ACC112 (cell line): ENCODE results near the gene BRINP2.

ENCODE experiments used
- H2AFZ ChIP-seq: fragments of 200-600 bp; sonication (generic); one replicate; pipeline ENCODE4 v1.6.0; 2017; ENCODE audit warnings: antibody characterized with exemption, low read length; ENCODE audit not compliant: unreplicated experiment
- H3K27ac ChIP-seq: fragments of 200-600 bp; sonication (generic); 2 replicates; pipeline ENCODE4 v1.5.1; 2014; ENCODE audit warnings: low read depth, mild to moderate bottlenecking, antibody characterized with exemption, low read length, moderate library complexity
- H3K27me3 ChIP-seq: fragments of 200-600 bp; sonication (generic); 2 replicates; pipeline ENCODE4 v1.6.1; 2014; ENCODE audit warnings: mild to moderate bottlenecking, antibody characterized with exemption, low read length, moderate library complexity, mixed read lengths; ENCODE audit not compliant: insufficient read depth
- H3K36me3 ChIP-seq: fragments of 200-600 bp; sonication (generic); 2 replicates; pipeline ENCODE4 v1.6.1; 2016; ENCODE audit warnings: mild to moderate bottlenecking, antibody characterized with exemption, low read length, moderate library complexity, mixed read lengths; ENCODE audit not compliant: insufficient read depth
- H3K4me1 ChIP-seq: fragments of 200-600 bp; sonication (generic); one replicate; pipeline ENCODE4 v1.6.1; 2016; ENCODE audit warnings: low read length, mixed read lengths; ENCODE audit not compliant: insufficient read depth, unreplicated experiment, control insufficient read depth
- H3K4me3 ChIP-seq: fragments of 200-600 bp; sonication (generic); 2 replicates; pipeline ENCODE4 v1.5.1; 2014; ENCODE audit warnings: mild to moderate bottlenecking, low read depth, low read length
- H3K79me2 ChIP-seq: fragments of 200-600 bp; sonication (generic); one replicate; pipeline ENCODE4 v1.6.0; 2016; ENCODE audit warnings: low read length; ENCODE audit not compliant: control insufficient read depth, unreplicated experiment, insufficient read depth

BRINP2 gene

GRCh38 chr1:177246710-177247580 lies 76.2 kb downstream of the BRINP2 start:
- no peak overlapping the region for H3K27ac ChIP-seq
- no peaks in the 10 kb centered on the region for H3K4me1 ChIP-seq
- no peaks in the 10 kb centered on the region for H3K36me3 ChIP-seq
- 0 out of 2 replicates have a peak, but pooled peaks cover 3% of the 10 kb centered on the region for H3K27me3 ChIP-seq
- no peaks in the 10 kb centered on the region for H3K79me2 ChIP-seq
- no peak overlapping the region for H3K4me3 ChIP-seq
- no peak overlapping the region for H2AFZ ChIP-seq

GRCh38 chr1:177247623-177248176 lies 76.9 kb downstream of the BRINP2 start:
- no peaks in the 10 kb centered on the region for H3K4me1 ChIP-seq
- no peak overlapping the region for H3K4me3 ChIP-seq
- no peaks in the 10 kb centered on the region for H3K79me2 ChIP-seq
- H2AFZ ChIP-seq: no peak overlapping the region
- H3K27me3 ChIP-seq: 0 out of 2 replicates have a peak, but pooled peaks cover under 1% of the 10 kb centered on the region
- no peak overlapping the region for H3K27ac ChIP-seq
- no peaks in the 10 kb centered on the region for H3K36me3 ChIP-seq

GRCh38 chr1:177248258-177248657 lies 77.5 kb downstream of the BRINP2 start:
- Histone ChIP-seq H2AFZ (no peak overlapping the region), H3K79me2 (no peaks in the 10 kb centered on the region), H3K4me3 (no peak overlapping the region), H3K4me1 (no peaks in the 10 kb centered on the region), H3K36me3 (no peaks in the 10 kb centered on the region), H3K27me3 (peaks cover 6% of the 10 kb centered on the region; the same call in 1 of the 2 replicates), H3K27ac (no peak overlapping the region)

GRCh38 chr1:177249231-177249630 lies 78.5 kb downstream of the BRINP2 start:
- H3K4me3 ChIP-seq: no peak overlapping the region
- peaks cover 6% of the 10 kb centered on the region; the same call in 1 of the 2 replicates for H3K27me3 ChIP-seq
- H3K36me3 ChIP-seq: no peaks in the 10 kb centered on the region
- H3K4me1 ChIP-seq: no peaks in the 10 kb centered on the region
- H3K79me2 ChIP-seq: no peaks in the 10 kb centered on the region
- no peak overlapping the region for H3K27ac ChIP-seq
- no peak overlapping the region for H2AFZ ChIP-seq

GRCh38 chr1:177252877-177253276 lies 82.1 kb downstream of the BRINP2 start:
- no peak overlapping the region for H3K27ac ChIP-seq
- H3K27me3 ChIP-seq: peaks cover 6% of the 10 kb centered on the region; the same call in 1 of the 2 replicates
- H3K4me1 ChIP-seq: no peaks in the 10 kb centered on the region
- no peaks in the 10 kb centered on the region for H3K79me2 ChIP-seq
- no peak overlapping the region for H2AFZ ChIP-seq
- no peak overlapping the region for H3K4me3 ChIP-seq
- no peaks in the 10 kb centered on the region for H3K36me3 ChIP-seq

- no peak overlapping the region for H2AFZ ChIP-seq
- H3K4me1 ChIP-seq: no peaks in the 10 kb centered on the region
- peaks cover 6% of the 10 kb centered on the region; the same call in 1 of the 2 replicates for H3K27me3 ChIP-seq
- H3K4me3 ChIP-seq: no peak overlapping the region
- H3K36me3 ChIP-seq: no peaks in the 10 kb centered on the region
- no peak overlapping the region for H3K27ac ChIP-seq
- no peaks in the 10 kb centered on the region for H3K79me2 ChIP-seq
Measured at GRCh38 chr1:177255411-177255810, 84.7 kb downstream of the BRINP2 start.

GRCh38 chr1:177256153-177257075 lies 85.7 kb downstream of the BRINP2 start:
- no peaks in the 10 kb centered on the region for H3K4me1 ChIP-seq
- H3K27ac ChIP-seq: no peak overlapping the region

GRCh38 chr1:177257128-177257527 lies 86.4 kb downstream of the BRINP2 start:
- Histone ChIP-seq H3K4me3 (no peak overlapping the region), H2AFZ (no peak overlapping the region), H3K79me2 (no peaks in the 10 kb centered on the region), H3K4me1 (no peaks in the 10 kb centered on the region), H3K36me3 (no peaks in the 10 kb centered on the region), H3K27me3 (peaks cover 10% of the 10 kb centered on the region; the same call in 1 of the 2 replicates), H3K27ac (no peak overlapping the region)

More at GRCh38 chr1:177256153-177257075, 85.7 kb downstream of the BRINP2 start:
- Histone ChIP-seq H2AFZ (no peak overlapping the region), H3K36me3 (no peaks in the 10 kb centered on the region), H3K4me3 (no peak overlapping the region), H3K27me3 (peaks cover 8% of the 10 kb centered on the region; the same call in 1 of the 2 replicates), H3K79me2 (no peaks in the 10 kb centered on the region)

GRCh38 chr1:177257576-177257975 lies 86.8 kb downstream of the BRINP2 start:
- no peaks in the 10 kb centered on the region for H3K36me3 ChIP-seq
- peaks cover 11% of the 10 kb centered on the region; the same call in 1 of the 2 replicates for H3K27me3 ChIP-seq
- H3K4me3 ChIP-seq: no peak overlapping the region
- H3K4me1 ChIP-seq: no peaks in the 10 kb centered on the region
- H3K27ac ChIP-seq: no peak overlapping the region
- H3K79me2 ChIP-seq: no peaks in the 10 kb centered on the region
- H2AFZ ChIP-seq: no peak overlapping the region

GRCh38 chr1:177270863-177271262 lies 100.1 kb downstream of the BRINP2 start:
- H3K27me3 ChIP-seq: peaks cover 11% of the 10 kb centered on the region; the same call in 1 of the 2 replicates
- H3K36me3 ChIP-seq: no peaks in the 10 kb centered on the region
- H3K27ac ChIP-seq: no peak overlapping the region
- H2AFZ ChIP-seq: no peak overlapping the region
- no peaks in the 10 kb centered on the region for H3K79me2 ChIP-seq
- H3K4me3 ChIP-seq: no peak overlapping the region
- no peaks in the 10 kb centered on the region for H3K4me1 ChIP-seq
